Measurements from ENCODE around the gene ICE2. TPM values are rescaled to one million over a fixed set of nuclear protein-coding genes. Genes with fewer than 3 reads are reported as not detected.

ICE2 gene
- polyA plus RNA-seq, 1 donor = 41.1 TPM

DNA sequence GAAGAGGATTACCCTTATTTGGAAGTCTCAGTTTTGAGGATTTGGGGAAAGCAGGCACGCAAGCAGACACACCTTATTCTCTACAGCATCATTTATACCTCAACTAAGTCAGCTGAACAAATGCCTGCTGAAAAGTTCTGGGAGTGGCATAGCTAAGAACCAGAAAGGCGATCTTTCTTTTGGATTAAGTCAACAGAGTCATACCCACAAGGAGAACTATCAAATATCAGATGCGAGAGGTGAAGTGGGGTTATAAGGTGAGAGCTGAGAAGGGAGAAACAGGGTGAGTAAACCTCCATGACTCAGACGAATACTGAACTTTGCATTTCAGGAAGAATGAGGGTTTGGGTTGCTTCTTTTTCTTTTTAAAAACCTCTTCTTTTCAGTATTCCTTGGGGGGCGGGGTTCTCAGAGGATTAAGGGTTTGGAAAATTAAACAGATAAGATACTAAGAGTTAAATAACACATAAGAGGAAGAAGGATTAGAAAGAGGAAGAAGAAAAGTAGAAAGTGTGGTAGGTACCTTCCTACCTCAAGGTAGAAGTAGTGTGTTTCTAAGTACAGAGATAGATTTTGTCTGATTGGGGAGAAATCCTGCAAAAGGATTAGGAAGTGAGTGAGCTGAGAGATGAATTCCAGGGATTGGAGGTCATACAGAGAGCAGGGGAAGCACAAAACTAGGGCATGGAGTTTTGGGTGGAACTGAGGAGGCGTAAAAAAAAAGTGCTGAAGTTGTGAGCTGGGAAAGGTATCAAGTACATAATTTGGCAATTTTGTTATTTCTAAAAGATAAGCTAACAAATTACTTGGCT is 41.3 kb upstream of the ICE2 start:
- H3K9me3 ChIP-seq (ENCODE audit: control insufficient read depth, low read depth, low read length) = no peaks in the 10 kb centered on the region
- H3K27ac ChIP-seq (ENCODE audit: low read length) = no peak overlapping the region
- peaks cover 4% of the 10 kb centered on the region for H3K36me3 ChIP-seq (ENCODE audit: control insufficient read depth, insufficient read depth, low read length)
- WGBS (ENCODE audit: insufficient coverage, low lambda C conversion rate) = 28% methylated on average over 2 of the region's 6 CpGs
- H3K4me3 ChIP-seq (ENCODE audit: low read length) = no peak overlapping the region
- no peaks in the 10 kb centered on the region for H3K27me3 ChIP-seq (ENCODE audit: control insufficient read depth, insufficient read depth, low read length)
- no peaks in the 10 kb centered on the region for H3K4me1 ChIP-seq (ENCODE audit: control insufficient read depth, insufficient read depth, low read length)
- no peak for DNase-seq

DNA sequence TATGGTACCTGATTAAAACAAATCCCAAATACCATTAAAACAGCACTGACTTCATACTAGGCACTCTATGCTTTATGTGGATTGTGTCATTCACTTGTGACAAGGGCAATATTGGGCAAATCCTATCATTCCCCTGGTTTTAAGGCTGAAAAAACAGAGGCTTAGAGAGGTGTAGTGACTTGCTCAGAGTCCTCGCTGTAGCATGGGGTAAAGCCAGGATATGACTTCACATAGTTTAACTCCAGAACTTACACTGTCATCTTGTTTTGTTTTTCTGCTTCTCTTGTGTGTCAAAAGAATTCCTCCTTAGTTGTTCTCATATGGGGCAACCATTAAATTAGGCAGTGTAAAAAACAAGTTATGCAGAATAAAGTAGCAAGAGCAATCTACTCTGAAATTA is 40.3 kb upstream of the ICE2 start:
- Histone ChIP-seq H3K4me3 (ENCODE audit: low read length) (no peak overlapping the region), H3K36me3 (ENCODE audit: control insufficient read depth, insufficient read depth, low read length) (peaks cover 4% of the 10 kb centered on the region), H3K9me3 (ENCODE audit: control insufficient read depth, low read depth, low read length) (no peaks in the 10 kb centered on the region), H3K4me1 (ENCODE audit: control insufficient read depth, insufficient read depth, low read length) (no peaks in the 10 kb centered on the region), H3K27ac (ENCODE audit: low read length) (no peak overlapping the region), H3K27me3 (ENCODE audit: control insufficient read depth, insufficient read depth, low read length) (no peaks in the 10 kb centered on the region)
- DNase-seq = no peak
- WGBS (ENCODE audit: insufficient coverage, low lambda C conversion rate) = no CpG with 5 or more reads among the region's 1 CpG

DNA sequence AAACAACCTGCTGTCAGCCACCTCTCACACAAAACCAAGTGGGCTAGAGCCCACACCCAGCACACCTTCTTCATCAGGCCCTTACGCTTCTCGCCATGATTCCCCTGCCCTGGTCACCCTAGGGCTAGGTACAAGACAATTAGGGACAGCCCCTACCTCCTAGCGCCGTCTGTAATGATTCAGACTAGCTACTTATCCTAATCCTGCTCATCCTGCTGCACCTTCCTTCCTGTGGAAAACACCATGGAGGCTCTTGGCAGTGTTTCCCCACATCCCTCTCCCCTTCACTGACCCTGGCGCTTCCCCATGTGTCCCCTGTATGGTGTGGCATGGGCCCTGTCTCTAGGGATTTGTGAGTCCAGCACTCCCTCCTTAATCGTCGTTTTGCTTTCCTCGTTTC is 39.6 kb upstream of the ICE2 start:
- Histone ChIP-seq H3K27ac (ENCODE audit: low read length) (no peak overlapping the region), H3K4me1 (ENCODE audit: control insufficient read depth, insufficient read depth, low read length) (no peaks in the 10 kb centered on the region), H3K36me3 (ENCODE audit: control insufficient read depth, insufficient read depth, low read length) (peaks cover 6% of the 10 kb centered on the region), H3K4me3 (ENCODE audit: low read length) (no peak overlapping the region), H3K27me3 (ENCODE audit: control insufficient read depth, insufficient read depth, low read length) (no peaks in the 10 kb centered on the region), H3K9me3 (ENCODE audit: control insufficient read depth, low read depth, low read length) (no peaks in the 10 kb centered on the region)
- WGBS (ENCODE audit: insufficient coverage, low lambda C conversion rate) = 80% methylated on average over 1 of the region's 8 CpGs
- no peak for DNase-seq

DNA sequence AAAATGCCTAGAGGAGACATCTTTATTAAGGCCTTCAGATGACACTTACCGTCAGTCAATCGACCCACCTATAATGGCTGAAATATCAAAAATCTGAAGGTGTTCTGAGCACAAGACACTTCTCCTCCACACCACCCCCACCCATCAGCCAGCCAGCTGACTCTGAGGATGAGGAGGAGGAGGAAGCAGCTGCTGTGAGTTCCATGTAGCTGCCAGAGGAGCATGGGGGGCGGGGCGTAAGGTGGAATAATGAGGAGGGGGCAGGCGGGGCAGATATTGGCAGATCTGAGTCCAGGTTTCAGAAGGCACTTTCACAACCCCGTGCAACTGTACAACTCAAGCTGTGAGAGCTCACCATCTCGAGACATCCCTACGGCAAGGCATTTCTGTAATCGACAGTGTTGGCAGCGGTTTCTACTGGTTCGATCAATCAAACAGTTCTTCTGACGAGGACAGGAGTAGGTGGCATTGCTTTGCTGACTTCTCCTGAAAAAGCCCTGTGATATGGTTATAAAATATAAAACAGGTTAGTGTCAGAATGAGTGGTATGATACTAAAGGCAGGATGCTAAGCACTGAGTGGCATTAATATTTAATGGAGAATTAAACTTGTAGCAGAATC is 35.4 kb upstream of the ICE2 start:
- 96% methylated on average over 4 of the region's 12 CpGs for WGBS (ENCODE audit: insufficient coverage, low lambda C conversion rate)
- Histone ChIP-seq H3K27me3 (ENCODE audit: control insufficient read depth, insufficient read depth, low read length) (no peaks in the 10 kb centered on the region), H3K9me3 (ENCODE audit: control insufficient read depth, low read depth, low read length) (no peaks in the 10 kb centered on the region), H3K4me3 (ENCODE audit: low read length) (no peak overlapping the region), H3K36me3 (ENCODE audit: control insufficient read depth, insufficient read depth, low read length) (peaks cover 16% of the 10 kb centered on the region), H3K27ac (ENCODE audit: low read length) (no peak overlapping the region), H3K4me1 (ENCODE audit: control insufficient read depth, insufficient read depth, low read length) (no peaks in the 10 kb centered on the region)
- DNase-seq = no peak

- Histone ChIP-seq H3K9me3 (ENCODE audit: control insufficient read depth, low read depth, low read length) (no peaks in the 10 kb centered on the region), H3K4me3 (ENCODE audit: low read length) (no peak overlapping the region), H3K36me3 (ENCODE audit: control insufficient read depth, insufficient read depth, low read length) (peaks cover 16% of the 10 kb centered on the region), H3K27ac (ENCODE audit: low read length) (no peak overlapping the region), H3K4me1 (ENCODE audit: control insufficient read depth, insufficient read depth, low read length) (no peaks in the 10 kb centered on the region), H3K27me3 (ENCODE audit: control insufficient read depth, insufficient read depth, low read length) (no peaks in the 10 kb centered on the region)
- DNase-seq = no peak
- no CpG with 5 or more reads among the region's 7 CpGs for WGBS (ENCODE audit: insufficient coverage, low lambda C conversion rate)
Observed at GRCh38 chr15:60513676-60514075, 34.7 kb upstream of the ICE2 start.

DNA sequence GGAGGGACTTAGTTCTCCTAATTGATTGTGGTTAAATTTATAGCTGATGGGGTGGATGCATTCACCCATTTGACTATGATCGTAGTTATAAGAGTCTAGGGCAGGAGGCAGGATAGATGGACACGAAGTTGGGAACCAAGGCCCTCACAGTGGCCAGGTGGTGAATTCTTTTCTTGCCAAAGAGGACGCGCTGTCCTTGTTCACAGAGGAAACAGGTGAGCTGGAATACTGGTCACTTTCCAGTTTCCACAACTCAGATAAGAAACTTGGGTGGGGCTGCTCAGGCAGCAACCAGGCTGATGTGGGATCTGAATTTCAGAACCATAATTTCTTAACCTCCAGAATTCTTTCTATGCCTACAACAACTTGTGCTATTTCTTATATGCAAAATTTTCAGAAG is 34.0 kb upstream of the ICE2 start:
- no CpG with 5 or more reads among the region's 4 CpGs for WGBS (ENCODE audit: insufficient coverage, low lambda C conversion rate)
- Histone ChIP-seq H3K4me3 (ENCODE audit: low read length) (no peak overlapping the region), H3K9me3 (ENCODE audit: control insufficient read depth, low read depth, low read length) (no peaks in the 10 kb centered on the region), H3K27ac (ENCODE audit: low read length) (no peak overlapping the region), H3K36me3 (ENCODE audit: control insufficient read depth, insufficient read depth, low read length) (peaks cover 12% of the 10 kb centered on the region), H3K27me3 (ENCODE audit: control insufficient read depth, insufficient read depth, low read length) (no peaks in the 10 kb centered on the region), H3K4me1 (ENCODE audit: control insufficient read depth, insufficient read depth, low read length) (no peaks in the 10 kb centered on the region)
- DNase-seq = no peak

DNA sequence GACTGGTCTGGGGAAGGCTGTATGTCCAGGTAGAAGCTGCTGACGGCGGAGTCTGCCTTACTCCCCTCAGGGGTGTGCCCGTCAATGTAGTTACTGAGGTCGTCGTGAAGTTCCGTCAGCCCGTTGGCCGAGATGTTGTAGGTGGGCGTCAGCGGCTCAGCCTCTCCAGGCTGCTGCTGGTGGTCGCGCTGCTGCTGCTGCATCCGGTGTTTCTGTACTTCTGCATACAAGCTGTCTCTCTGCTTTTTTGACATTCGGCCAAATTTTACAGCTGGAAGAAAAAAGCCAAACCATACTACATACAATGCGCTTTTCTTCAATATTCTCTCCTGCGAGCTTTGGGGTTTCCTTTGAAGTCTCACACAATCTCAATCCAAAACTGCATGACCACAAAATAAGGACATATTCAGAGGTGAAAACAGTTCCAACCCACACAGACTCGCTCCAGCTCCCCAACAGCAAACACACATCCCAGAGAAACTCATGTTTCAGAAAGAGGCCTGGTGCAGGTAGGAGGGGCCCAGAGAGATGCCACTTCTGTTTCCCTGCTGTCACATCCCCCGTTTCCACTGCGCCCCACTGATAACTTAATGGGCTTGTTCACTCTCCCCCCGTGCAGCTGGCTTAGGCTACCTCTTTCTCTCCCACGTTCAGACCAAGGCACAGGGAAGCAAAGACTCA is 32.5 kb upstream of the ICE2 start:
- no peaks in the 10 kb centered on the region for H3K27me3 ChIP-seq (ENCODE audit: control insufficient read depth, insufficient read depth, low read length)
- peak; percentile 11 to 19 for DNase-seq
- 80% methylated on average over 1 of the region's 21 CpGs for WGBS (ENCODE audit: insufficient coverage, low lambda C conversion rate)

DNA sequence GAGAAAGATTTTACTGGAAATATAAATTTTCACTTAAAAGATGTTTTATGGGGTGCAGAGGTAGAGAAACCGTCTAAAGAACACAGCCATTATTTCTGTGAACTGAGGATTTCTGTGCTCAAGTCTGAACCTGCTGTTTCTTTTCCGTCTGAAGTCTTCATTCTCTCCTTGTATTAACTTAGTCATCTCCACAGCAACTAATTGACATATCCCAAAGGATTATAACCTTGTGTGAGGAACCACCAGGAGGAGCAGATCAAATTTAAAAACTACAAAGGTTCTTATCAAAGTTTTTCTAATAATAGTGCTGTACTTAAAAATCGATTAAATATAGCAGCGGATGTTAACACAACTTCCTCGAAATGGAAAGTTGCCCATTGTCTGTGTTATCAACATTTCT is 31.1 kb upstream of the ICE2 start:
- H3K36me3 ChIP-seq (ENCODE audit: control insufficient read depth, insufficient read depth, low read length) = peaks cover 12% of the 10 kb centered on the region
- DNase-seq = no peak
- WGBS (ENCODE audit: insufficient coverage, low lambda C conversion rate) = 80% methylated on average over 1 of the region's 5 CpGs

More for the DNA sequence above, 32.5 kb upstream of the ICE2 start:
- Histone ChIP-seq H3K9me3 (ENCODE audit: control insufficient read depth, low read depth, low read length) (no peaks in the 10 kb centered on the region), H3K4me3 (ENCODE audit: low read length) (no peak overlapping the region), H3K36me3 (ENCODE audit: control insufficient read depth, insufficient read depth, low read length) (peaks cover 12% of the 10 kb centered on the region), H3K4me1 (ENCODE audit: control insufficient read depth, insufficient read depth, low read length) (no peaks in the 10 kb centered on the region), H3K27ac (ENCODE audit: low read length) (no peak overlapping the region)

GRCh38 chr15:60509470-60509869 is 30.5 kb upstream of the ICE2 start:
- H3K4me3 ChIP-seq (ENCODE audit: low read length) = no peak overlapping the region
- peaks cover 12% of the 10 kb centered on the region for H3K36me3 ChIP-seq (ENCODE audit: control insufficient read depth, insufficient read depth, low read length)
- H3K27ac ChIP-seq (ENCODE audit: low read length) = no peak overlapping the region
- H3K27me3 ChIP-seq (ENCODE audit: control insufficient read depth, insufficient read depth, low read length) = no peaks in the 10 kb centered on the region
- no peaks in the 10 kb centered on the region for H3K4me1 ChIP-seq (ENCODE audit: control insufficient read depth, insufficient read depth, low read length)
- H3K9me3 ChIP-seq (ENCODE audit: control insufficient read depth, low read depth, low read length) = no peaks in the 10 kb centered on the region
- WGBS (ENCODE audit: insufficient coverage, low lambda C conversion rate) = no CpG with 5 or more reads among the region's 3 CpGs
- DNase-seq = no peak

More for the DNA sequence above, 31.1 kb upstream of the ICE2 start:
- Histone ChIP-seq H3K27me3 (ENCODE audit: control insufficient read depth, insufficient read depth, low read length) (no peaks in the 10 kb centered on the region), H3K4me3 (ENCODE audit: low read length) (no peak overlapping the region), H3K9me3 (ENCODE audit: control insufficient read depth, low read depth, low read length) (no peaks in the 10 kb centered on the region), H3K27ac (ENCODE audit: low read length) (no peak overlapping the region), H3K4me1 (ENCODE audit: control insufficient read depth, insufficient read depth, low read length) (no peaks in the 10 kb centered on the region)

GRCh38 chr15:60508442-60508841 is 29.5 kb upstream of the ICE2 start:
- no CpG with 5 or more reads among the region's 4 CpGs for WGBS (ENCODE audit: insufficient coverage, low lambda C conversion rate)
- H3K4me1 ChIP-seq (ENCODE audit: control insufficient read depth, insufficient read depth, low read length) = no peaks in the 10 kb centered on the region
- DNase-seq = no peak

More at GRCh38 chr15:60508442-60508841, 29.5 kb upstream of the ICE2 start:
- Histone ChIP-seq H3K36me3 (ENCODE audit: control insufficient read depth, insufficient read depth, low read length) (peaks cover 10% of the 10 kb centered on the region), H3K4me3 (ENCODE audit: low read length) (no peak overlapping the region), H3K27me3 (ENCODE audit: control insufficient read depth, insufficient read depth, low read length) (no peaks in the 10 kb centered on the region), H3K27ac (ENCODE audit: low read length) (no peak overlapping the region), H3K9me3 (ENCODE audit: control insufficient read depth, low read depth, low read length) (no peaks in the 10 kb centered on the region)

All from large intestine (tissue), 3 donors.